ENCODE results near the gene SVEP1.
"Not testable (repeated sequence)": the region's sequence is repeated elsewhere in the genome, so short reads cannot be mapped to it uniquely, and the experiment has no call there.

SVEP1 gene

GRCh38 chr9:110579034-110579861 lies at the start of gene SVEP1:
Gene SVEP1, minus strand, starts transcription at chr9:110579741. Its CDS starts 198 bp downstream, at chr9:110579543.
- no peak for FAIRE-seq

DNA sequence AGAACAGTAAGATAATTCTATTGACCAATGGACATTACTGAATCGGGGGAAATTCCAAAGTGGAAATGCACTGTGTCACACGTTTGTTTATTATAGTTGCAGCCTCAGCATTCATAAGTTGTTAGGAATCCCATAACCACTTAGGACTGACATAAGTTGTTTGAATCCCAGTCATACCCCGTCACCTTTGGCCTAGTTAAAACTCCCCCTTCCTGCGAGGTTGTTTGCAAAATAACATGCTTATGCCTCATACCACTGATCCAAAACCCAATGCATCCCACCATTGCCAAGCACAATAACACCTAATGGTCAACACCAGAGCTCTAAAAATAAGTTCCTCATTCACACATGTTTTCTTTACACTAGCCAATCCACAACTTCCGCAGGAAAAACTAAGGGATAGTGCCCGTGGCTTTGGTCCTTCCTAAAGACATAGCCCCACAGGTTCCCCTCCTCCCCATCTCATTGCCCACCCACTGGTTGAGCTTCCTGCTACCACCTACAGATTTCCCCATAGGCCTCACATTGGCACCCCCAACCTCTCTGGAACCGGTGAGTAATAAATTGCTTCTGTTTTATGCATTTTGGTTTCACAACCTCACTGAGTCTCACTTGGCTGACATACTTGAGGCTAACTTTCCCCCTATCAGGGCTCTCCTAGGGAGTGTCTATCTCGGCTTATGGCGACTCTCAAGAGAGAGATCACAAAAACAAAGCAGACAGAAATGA lies 46.7 kb upstream of the SVEP1 start:
- FAIRE-seq, result no peak

GRCh38 chr9:110623462-110624025 lies 44.0 kb upstream of the SVEP1 start:
- peak; percentile 89 for FAIRE-seq

DNA sequence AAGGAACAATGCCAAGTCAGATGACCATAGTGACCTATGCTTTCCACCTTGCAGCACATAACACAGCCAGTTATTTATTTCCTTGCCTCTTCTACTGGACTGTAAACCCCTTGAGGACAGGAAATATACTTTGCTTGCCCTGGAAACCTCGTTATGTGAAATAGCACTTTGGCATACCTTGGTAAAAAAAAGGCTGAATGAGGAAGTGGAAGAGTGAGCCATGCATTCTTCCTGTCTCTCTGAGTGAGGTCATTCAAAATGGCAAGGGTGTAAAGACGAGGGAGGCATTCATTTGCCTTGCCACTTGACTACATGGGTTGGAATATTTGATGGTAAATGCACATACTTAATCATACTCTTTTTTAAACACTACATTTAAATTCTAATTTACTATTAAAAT lies 42.8 kb upstream of the SVEP1 start:
- no peak for FAIRE-seq

- FAIRE-seq, result no peak
These were observed 41.2 kb upstream of the SVEP1 start for GRCh38 chr9:110620726-110621125.

DNA sequence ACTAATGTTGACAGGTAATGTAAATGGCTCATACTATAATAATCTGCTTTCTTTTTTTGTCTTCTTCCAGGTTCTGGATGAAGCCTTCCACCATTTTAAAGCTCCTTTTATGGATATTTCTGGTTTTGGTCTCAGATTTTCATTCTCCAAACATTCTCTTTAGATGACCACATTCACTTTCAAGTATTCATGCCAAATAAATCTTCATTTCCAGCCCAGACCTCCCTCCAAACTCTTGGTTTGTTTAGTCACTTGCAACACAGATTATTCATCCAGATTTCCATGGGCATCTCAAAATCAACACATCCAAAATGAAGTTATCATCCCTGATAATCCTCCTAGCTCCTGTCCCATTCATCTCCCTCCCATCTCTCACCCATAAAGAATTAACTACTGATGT lies 40.3 kb upstream of the SVEP1 start:
- no peak for FAIRE-seq

GRCh38 chr9:110615498-110615897 lies 36.0 kb upstream of the SVEP1 start:
- FAIRE-seq, result no peak

GRCh38 chr9:110614576-110614975 lies 35.0 kb upstream of the SVEP1 start:
- not testable (repeated sequence) for FAIRE-seq

DNA sequence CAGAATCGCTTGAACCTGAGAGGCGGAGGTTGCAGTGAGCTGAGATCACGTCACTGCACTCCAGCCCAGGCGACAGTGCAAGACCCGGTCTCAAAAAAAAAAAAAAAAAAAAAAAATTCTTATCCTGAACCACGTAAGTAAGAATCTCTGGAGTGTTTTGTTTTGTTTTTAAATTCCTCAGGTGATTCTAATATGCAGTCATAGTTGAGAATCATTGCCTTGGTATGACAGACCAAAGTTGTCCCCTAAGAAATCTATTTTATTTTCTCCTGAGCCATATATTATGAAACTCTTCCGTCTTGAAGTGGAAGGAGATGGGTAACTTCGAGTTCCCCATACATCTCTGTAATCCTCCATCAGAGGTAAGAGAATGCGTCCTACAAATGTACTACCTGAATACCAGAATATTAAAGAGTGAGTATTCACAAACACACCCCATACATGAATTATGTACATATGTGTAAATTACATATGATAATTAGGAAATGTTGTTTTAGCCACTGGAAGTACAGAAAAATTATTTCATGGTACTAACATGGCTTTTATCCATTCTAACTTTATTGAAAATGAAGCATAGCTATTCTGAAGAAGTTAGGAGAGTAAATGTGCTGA lies 26.7 kb upstream of the SVEP1 start:
- FAIRE-seq, result no peak

DNA sequence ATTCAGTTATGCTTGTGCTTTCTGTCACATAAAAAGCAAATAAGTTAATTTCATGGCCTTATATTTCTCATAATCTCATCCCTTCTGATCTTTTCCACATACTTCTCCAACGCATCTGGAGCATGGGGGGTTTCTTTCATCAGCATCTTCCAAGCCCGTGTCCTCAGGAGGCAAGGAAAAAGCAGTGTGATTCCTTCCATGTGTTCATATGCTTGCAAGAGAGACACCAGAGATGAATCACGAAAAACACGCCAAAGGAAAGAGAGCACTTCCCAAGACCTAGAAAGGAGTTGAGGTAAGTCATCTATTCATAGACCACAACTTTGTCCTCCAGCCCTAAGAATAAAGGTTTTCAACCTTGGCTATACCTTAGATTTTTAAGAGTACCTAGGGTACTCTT lies 26.0 kb upstream of the SVEP1 start:
- FAIRE-seq, result no peak

DNA sequence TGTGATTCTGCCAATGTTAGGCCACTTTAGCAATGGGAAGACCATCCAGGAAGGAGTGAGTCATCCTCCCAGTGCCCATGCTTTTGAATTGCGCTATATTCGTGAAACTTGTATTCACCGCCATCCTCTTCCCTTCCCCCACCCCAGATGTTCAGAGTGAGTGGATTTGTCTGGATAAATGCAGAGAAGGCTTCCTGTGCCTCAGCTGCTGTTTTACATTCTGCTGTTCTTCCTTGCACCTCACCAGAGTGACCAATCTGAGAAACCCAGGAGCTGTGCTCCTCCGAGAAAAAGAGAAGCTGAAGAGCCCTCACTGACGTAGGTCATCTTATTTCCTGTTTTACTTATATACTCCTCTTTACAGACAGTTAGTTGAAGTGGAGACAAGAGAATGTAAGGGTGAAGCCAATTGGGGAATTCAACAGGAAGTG lies 24.6 kb upstream of the SVEP1 start:
- FAIRE-seq, result no peak

DNA sequence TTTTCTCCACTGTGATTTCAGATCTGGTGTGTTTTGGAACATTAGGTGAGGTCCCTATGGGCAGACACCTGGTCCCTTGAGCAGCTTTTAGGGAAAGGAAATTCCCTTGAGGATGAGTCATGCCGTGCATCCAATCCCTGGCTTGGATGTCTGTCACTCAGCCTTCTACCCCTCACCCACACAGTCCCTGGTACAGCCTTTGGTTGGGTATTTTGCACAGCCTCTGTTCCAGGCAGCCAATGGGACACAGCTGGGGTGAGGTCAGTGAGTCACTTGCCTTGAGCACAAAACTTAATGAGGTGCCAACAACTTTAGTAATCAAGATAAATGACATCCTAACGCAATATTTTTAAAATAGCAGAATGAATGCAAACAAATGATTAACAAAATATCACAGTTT lies 22.7 kb upstream of the SVEP1 start:
- no peak for FAIRE-seq

GRCh38 chr9:110601098-110601497 lies 21.6 kb upstream of the SVEP1 start:
- no peak for FAIRE-seq

DNA sequence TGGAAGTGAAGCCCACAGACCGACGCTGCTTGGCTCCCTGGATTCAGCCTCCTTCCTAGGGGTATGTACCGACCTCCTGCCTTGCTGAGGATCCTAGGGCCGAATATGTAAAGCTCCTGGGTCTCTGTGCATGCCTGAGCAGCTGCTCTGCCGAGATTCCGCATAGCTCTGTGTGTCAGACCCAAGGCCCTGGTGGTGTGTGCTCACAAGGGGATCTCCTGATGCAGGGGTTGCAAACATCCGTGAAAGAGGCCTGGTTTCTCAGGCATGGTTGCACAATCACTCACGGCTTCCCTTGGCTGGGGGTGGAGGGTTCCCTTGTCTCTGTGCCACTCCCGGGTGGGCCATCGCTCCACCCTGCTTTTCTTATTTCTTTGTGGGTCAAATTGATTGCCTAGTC lies 19.9 kb upstream of the SVEP1 start:
- no peak for FAIRE-seq

DNA sequence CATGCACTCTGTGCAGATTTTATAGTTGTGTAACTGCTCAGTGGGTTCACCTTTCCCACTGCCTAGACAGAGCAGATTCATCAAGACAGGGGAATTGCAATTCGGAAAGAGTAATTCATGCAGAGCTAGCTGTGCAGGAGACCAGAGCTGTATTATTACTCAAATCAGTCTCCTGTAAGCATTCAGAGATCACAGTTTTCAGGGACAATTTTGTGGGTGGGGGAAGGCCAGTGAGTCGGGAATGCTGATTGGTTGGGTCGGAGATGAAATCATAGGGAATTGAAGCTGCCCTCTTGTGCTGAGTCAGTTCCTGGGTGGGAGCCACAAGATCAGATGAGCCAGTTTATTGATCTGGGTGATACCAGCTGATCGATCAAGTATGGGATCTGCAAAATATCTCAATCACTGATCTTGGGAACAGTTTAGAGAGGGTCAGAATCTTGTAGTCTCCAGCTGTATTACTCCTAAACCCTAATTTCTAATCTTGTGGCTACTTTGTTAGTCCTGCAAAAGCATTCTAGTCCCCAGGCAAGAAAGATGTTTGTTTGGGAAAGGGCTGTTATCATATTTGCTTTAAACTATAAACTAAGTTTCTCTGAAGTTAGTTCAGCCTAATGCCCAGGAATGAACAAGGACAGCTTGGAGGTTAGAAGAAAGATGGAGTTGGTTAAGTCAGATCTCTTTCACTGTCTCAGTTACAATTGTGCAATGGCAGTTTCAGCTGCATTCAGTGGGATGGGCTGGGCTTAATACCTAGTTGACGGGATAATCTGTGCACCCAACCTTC lies 12.7 kb upstream of the SVEP1 start:
- FAIRE-seq, result no peak

- FAIRE-seq, result no peak
These were observed 12.0 kb upstream of the SVEP1 start for GRCh38 chr9:110591526-110591925.

- FAIRE-seq, result no peak
These were observed 11.3 kb upstream of the SVEP1 start for GRCh38 chr9:110590816-110591215.

- no peak for FAIRE-seq
These were observed 8.8 kb upstream of the SVEP1 start for GRCh38 chr9:110588296-110588695.

DNA sequence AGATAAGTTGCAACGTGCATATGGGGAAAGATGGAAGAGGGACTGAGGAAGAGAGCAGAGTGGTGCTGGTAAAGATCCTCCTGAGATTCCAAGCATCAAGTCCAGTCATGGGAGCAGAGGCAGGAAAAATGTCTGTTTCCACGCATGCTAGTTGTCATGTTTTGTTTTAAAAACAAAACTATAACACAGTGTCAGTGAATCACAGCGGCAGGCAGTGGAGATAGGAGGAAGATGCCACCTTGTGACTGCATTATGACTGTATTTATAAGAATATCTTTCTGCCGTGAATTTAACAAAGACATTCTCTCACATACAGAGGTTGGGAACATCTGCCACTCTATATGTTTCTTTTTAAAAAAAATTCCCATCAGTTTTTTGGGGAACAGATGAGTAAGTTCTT lies 3.7 kb upstream of the SVEP1 start:
- no peak for FAIRE-seq

- no peak for FAIRE-seq
These were observed 2.6 kb upstream of the SVEP1 start for GRCh38 chr9:110582156-110582555.

DNA sequence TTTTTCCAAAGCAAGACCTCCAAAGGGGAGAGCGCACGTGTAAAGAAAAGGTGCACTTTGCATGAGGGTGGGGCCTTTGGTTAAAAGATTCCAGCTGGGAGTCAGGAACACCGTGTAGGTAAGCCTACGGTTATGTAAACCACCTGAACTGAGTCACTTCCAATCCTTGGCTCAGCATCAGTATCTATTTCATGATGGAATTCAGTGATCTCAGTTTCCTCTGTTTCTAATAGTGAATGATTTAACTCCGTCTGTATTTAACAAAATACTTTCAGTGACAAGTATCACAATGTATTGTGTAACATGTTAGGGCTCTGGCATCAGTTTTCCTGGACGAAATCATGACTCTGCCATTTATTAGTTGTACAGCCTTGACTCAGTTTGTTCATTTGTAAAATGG lies 1.3 kb upstream of the SVEP1 start:
- FAIRE-seq, result no peak

GRCh38 chr9:110579862-110580219 lies 300 bp upstream of the SVEP1 start:
- FAIRE-seq, result no peak

- no peak for FAIRE-seq
These were observed 937 bp downstream of the SVEP1 start for GRCh38 chr9:110578575-110579033.

All from endometrium (tissue), 2 donors.